Globus pallidus (tissue), 1 donor: Measurements from ENCODE around the gene BPIFB6.

Source experiments
- DNase-seq: peaks from one replicate; pipeline ENCODE4 v3.0.0-alpha.2; 2015; ENCODE audit warnings: low spot score

The BPIFB6 gene

GRCh38 chr20:33031531-33031930 is at the start of gene BPIFB6:
Gene BPIFB6 (plus strand): TSS chr20:33031648. CDS start chr20:33031648, 0 bp downstream.
- DNase-seq: no peak

GRCh38 chr20:32982617-32983458 is 48.6 kb upstream of the BPIFB6 start:
- DNase-seq: no peak

GRCh38 chr20:32983459-32984112 is 47.9 kb upstream of the BPIFB6 start:
- no peak for DNase-seq

GRCh38 chr20:32984196-32984595 is 47.3 kb upstream of the BPIFB6 start:
- DNase-seq: peak; percentile 93

- no peak for DNase-seq
Measured at GRCh38 chr20:32984631-32985354, 46.7 kb upstream of the BPIFB6 start.

GRCh38 chr20:32985596-32985995 is 45.9 kb upstream of the BPIFB6 start:
- DNase-seq: no peak

GRCh38 chr20:32986331-32986966 is 45.0 kb upstream of the BPIFB6 start:
- no peak for DNase-seq

GRCh38 chr20:32987044-32987825 is 44.2 kb upstream of the BPIFB6 start:
- DNase-seq: no peak

- DNase-seq: no peak
Measured at GRCh38 chr20:32988008-32988407, 43.4 kb upstream of the BPIFB6 start.

- DNase-seq: no peak
Measured at GRCh38 chr20:32989507-32990283, 41.8 kb upstream of the BPIFB6 start.

GRCh38 chr20:32990426-32990825 is 41.0 kb upstream of the BPIFB6 start:
- no peak for DNase-seq

- no peak for DNase-seq
Measured at GRCh38 chr20:32991383-32991782, 40.1 kb upstream of the BPIFB6 start.

GRCh38 chr20:32991792-32992641 is 39.4 kb upstream of the BPIFB6 start:
- DNase-seq: no peak

- DNase-seq: no peak
Measured at GRCh38 chr20:32993496-32994050, 37.9 kb upstream of the BPIFB6 start.

GRCh38 chr20:32995802-32996201 is 35.6 kb upstream of the BPIFB6 start:
- no peak for DNase-seq

- DNase-seq: no peak
Measured at GRCh38 chr20:32997431-32997830, 34.0 kb upstream of the BPIFB6 start.

GRCh38 chr20:32999603-33000250 is 31.7 kb upstream of the BPIFB6 start:
- no peak for DNase-seq

GRCh38 chr20:33000802-33001466 is 30.5 kb upstream of the BPIFB6 start:
- DNase-seq: no peak
